Breast epithelium (tissue), 3 donors: ENCODE data around the gene CGN.

Source experiments
- POLR2A ChIP-seq: fragments of 450-650 bp; IDR thresholded peaks from one replicate; pipeline ENCODE4 v1.6.1; 2016; ENCODE audit warnings: antibody characterized with exemption, mild to moderate bottlenecking, moderate library complexity
- TF ChIP-seq, protein P1 (sequence below), 3 donors: fragments of 450-650 bp; IDR thresholded peaks; one replicate each; pipeline ENCODE4 v1.5.1; 2016 to 2017; ENCODE audit warnings: antibody characterized with exemption in 3 of 3, mild to moderate bottlenecking in 3 of 3, moderate library complexity in 3 of 3

DNA sequence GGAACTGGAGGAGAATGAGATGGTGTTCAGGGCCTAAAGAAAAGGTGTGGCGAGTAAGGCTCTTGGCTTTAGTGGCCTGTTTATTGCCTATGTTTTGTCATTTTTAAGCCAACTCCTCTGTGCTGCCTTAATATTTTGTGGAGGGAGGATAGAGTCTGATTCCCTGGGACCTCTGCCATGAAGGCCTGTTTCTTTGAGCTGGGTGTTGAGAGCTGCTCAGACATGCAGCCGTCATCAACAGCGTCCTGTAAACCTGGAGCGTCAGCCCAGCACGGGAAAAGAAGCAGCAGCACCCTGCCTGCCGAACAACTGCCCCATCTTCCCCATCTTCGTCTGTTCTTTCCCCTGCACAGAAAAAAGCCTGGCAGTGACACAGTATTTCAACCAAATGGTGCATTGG lies 73.6 kb downstream of the CGN start:
- TF ChIP-seq, protein P1, sequence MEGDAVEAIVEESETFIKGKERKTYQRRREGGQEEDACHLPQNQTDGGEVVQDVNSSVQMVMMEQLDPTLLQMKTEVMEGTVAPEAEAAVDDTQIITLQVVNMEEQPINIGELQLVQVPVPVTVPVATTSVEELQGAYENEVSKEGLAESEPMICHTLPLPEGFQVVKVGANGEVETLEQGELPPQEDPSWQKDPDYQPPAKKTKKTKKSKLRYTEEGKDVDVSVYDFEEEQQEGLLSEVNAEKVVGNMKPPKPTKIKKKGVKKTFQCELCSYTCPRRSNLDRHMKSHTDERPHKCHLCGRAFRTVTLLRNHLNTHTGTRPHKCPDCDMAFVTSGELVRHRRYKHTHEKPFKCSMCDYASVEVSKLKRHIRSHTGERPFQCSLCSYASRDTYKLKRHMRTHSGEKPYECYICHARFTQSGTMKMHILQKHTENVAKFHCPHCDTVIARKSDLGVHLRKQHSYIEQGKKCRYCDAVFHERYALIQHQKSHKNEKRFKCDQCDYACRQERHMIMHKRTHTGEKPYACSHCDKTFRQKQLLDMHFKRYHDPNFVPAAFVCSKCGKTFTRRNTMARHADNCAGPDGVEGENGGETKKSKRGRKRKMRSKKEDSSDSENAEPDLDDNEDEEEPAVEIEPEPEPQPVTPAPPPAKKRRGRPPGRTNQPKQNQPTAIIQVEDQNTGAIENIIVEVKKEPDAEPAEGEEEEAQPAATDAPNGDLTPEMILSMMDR (IDR thresholded peaks at IDR 0.05), result no peak
- TF ChIP-seq POLR2A, result no peak
